Skeletal muscle cell (primary cell): ENCODE measurements around the gene CCDC126.

Experiments
- DNase-seq: peaks from one replicate; pipeline ENCODE4 v3.0.0-alpha.2; 2010; ENCODE audit warnings: low read depth
- H3K4me3 ChIP-seq: 2 replicates; pipeline ENCODE4 v1.5.1; 2011; ENCODE audit warnings: low read depth, mild to moderate bottlenecking, control low read depth, low read length, moderate library complexity

CCDC126 gene

DNA sequence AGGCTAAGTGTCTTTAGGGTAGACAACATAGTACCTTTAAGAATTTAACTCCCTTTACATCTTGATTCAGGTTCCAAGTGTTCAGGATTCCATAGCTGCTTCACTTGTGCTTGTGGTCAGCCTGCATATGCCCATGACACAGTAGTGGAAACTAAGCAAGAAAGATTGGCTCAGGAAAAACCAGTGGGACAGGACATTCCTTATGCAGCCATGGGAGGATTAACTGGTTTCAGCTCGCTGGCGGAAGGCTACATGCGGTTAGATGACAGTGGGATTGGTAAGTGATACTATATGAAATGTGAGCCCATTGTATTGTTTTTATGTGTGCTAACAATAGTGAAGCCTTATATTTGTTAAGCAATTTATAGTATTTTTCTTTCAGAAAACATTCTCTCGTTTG lies 94.1 kb downstream of the CCDC126 start:
- no peak overlapping the region for H3K4me3 ChIP-seq
- DNase-seq = peak; percentile 45

GRCh38 chr7:23693224-23693623 lies 96.0 kb downstream of the CCDC126 start:
- no peak for DNase-seq
- no peak overlapping the region for H3K4me3 ChIP-seq
